HG02885 (cell line): Measurements from ENCODE around the gene SLC12A4.

Experiments used
- ATAC-seq: cut with Tn5 transposase; IDR thresholded peaks from one replicate; pipeline ENCODE4 v1.9.1; 2021; ENCODE audit warnings: mild to moderate bottlenecking; ENCODE audit not compliant: unreplicated experiment, poor library complexity

Gene SLC12A4

DNA sequence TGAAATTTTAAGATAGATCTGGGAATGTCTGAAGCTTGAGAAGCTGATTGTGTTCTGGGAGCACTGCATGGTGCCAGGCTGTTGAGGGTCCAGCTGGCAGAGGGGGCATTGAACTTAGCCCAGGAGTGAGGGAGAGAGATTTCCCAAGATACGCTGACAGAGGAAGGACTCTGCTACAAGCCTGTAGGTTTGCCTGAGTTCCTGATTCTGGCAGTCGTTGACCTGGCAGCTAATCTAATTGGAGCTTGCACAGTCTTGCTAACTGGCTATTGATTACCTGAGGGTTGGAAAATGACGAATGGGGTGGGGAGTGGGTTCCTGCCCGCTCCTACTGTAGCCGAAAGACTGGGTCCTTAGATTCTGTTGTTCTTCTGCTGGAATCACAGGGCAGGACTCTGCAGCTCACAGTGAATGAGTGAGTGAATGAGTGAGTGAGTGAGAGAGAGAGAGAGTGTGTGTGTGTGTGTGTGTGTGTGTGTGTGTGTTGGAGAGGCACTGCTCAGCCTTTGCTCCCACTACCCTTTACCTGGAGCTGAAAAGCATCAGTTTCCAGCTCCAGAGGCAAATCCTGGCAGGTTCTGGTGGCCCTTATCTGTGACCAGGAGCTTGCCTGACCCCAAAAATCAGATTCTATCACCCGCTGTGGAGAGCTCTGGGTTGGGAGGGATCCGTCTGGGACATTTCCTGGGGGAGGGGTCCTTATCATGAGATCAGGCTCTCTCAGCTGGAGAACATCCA is 53.5 kb downstream of the SLC12A4 start:
- ATAC-seq: no peak

- ATAC-seq: no peak
Measured at GRCh38 chr16:67910158-67910557, 58.3 kb downstream of the SLC12A4 start.

- ATAC-seq: no peak
Measured at GRCh38 chr16:67909056-67909742, 59.2 kb downstream of the SLC12A4 start.

- ATAC-seq: no peak
Measured at GRCh38 chr16:67907397-67908180, 60.8 kb downstream of the SLC12A4 start.

GRCh38 chr16:67902831-67903230 is 65.6 kb downstream of the SLC12A4 start:
- ATAC-seq: no peak

DNA sequence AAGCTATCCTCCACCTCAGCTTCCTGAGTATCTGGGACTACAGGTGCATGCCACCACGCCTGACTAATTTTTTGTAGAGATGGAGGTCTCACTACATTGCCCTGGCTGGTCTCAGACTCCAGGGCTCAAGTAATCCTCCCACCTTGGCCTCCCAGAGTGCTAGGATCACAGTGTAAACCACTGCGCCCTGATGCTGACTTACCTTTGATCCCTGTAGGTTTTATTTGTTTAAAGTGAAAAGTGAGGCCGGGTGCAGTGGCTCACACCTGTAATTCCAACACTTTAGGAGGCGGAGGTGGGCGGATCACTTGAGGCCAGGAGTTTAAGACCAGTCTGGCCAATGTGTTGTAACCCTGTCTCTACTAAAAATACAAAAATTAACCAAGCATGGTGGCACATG is 66.7 kb downstream of the SLC12A4 start:
- no peak for ATAC-seq

DNA sequence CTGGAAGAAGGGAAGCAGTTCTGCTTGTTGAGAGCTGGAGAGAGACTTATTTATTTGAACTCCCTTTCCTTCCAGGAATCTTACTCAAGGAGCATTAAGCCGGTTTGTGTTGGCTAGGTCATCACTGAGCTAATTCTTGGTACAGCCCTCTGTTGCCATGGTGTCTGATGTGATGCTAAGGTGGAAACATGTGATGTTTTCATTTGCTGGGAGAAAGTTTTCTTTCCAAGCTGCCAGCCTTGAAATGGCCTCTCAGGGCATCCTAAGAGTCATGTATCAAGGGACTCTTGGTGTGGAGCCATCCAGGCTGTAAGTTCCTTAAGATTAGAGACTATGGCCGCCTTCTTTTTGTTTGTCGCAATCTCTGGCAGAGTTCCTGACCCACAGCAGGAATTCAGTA is 71.2 kb downstream of the SLC12A4 start:
- ATAC-seq: no peak

GRCh38 chr16:67893743-67894399 is 74.6 kb downstream of the SLC12A4 start:
- ATAC-seq: no peak
